GM21717 (cell line): Measurements from ENCODE around the gene DMD.
"Not testable (repeated sequence)": the region's sequence is repeated elsewhere in the genome, so short reads cannot be mapped to it uniquely, and the experiment has no call there.

ENCODE experiments used
- ATAC-seq: cut with Tn5 transposase; IDR thresholded peaks from one replicate; pipeline ENCODE4 v1.9.1; 2021; ENCODE audit warnings: mild to moderate bottlenecking, moderate library complexity; ENCODE audit not compliant: unreplicated experiment

Gene DMD

GRCh38 chrX:32087663-32088062, 1123.7 kb downstream of the DMD start:
- no peak for ATAC-seq

- ATAC-seq = no peak
Measured at GRCh38 chrX:32084757-32085156, 1126.6 kb downstream of the DMD start.

- ATAC-seq = no peak
Measured at GRCh38 chrX:32048285-32048684, 1163.1 kb downstream of the DMD start.

DNA sequence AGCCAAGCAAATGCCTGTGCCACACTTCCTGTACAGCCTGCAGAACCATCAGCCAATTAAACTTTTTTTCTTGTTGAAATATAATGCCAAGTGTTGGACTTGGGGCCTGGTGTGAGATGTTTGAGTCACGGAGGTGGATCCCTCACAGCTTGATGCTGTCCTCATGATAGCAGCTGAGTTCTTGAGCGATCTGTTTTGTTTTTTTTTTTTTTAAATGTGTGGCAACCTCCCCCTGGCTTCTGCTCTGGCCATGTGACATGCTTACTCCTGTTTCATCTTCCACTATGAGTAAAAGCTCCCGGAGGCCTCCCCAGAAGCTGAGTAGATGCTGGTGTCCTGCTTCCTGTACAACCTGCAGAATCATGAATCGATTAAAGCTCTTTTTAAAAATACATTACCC, 1166.2 kb downstream of the DMD start:
- ATAC-seq = no peak

- no peak for ATAC-seq
Measured at GRCh38 chrX:32041181-32041580, 1170.2 kb downstream of the DMD start.

DNA sequence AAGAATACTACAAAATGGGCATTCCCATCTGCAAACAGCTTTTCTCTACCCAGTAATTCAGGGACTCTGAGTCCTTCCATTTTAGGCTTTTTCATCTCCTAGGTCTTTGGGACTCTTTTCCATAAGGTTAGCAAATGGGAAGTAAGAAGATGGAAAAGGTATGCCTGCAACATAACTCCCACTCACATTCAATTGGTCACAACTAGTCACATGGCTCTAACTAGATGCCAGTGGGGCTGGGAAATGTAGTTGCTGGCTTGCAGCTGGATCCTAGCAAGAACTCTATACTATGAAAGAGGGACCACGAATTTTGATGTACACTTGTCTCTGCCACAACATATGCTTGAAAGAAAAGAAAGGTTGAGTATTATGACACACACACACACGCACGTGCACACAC, 1184.6 kb downstream of the DMD start:
- no peak for ATAC-seq

DNA sequence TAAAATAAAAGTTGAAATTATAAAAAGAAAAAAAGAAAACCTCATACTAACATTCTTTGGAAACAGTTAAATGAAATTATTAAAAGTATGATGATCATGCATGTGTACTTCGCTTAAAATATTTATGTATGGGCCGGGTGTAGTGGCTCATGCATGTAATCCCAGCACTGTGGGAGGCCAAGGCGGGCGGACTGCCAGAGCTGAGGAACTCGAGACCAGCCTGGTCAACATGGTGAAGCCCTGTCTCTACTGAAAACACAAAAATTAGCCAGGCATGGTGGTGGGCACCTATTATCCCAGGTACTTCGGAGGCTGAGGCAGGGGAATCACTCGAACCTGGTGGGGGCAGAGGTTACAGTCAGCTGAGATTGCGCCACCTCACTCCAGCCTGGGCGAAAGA, 1187.3 kb downstream of the DMD start:
- no peak for ATAC-seq

- ATAC-seq = no peak
Measured at GRCh38 chrX:32016195-32016594, 1195.2 kb downstream of the DMD start.

- ATAC-seq = no peak
Measured at GRCh38 chrX:32010948-32011347, 1200.4 kb downstream of the DMD start.

- ATAC-seq = no peak
Measured at GRCh38 chrX:32010212-32010611, 1201.1 kb downstream of the DMD start.

DNA sequence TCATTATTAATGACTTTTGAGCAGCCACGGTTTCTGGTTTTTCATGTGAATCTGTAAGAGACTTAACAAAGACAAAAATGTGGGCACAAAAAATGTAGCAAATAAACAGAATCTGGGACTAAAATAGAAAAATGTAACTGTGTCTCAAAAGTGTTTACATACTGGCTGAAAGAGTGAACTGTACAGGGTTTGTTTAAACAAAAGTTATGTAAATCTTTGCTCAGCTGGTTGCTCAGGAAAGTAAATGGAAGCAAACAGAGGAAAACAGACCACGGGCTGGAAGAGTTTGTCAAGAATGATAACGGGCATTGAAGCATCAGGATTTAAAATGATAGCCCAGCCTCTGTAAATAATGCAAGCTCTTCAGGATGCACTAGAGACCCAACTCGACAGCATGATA, 1217.7 kb downstream of the DMD start:
- ATAC-seq = no peak

GRCh38 chrX:31988975-31989374, 1222.4 kb downstream of the DMD start:
- no peak for ATAC-seq

GRCh38 chrX:31981546-31982062, 1229.7 kb downstream of the DMD start:
- ATAC-seq = no peak

DNA sequence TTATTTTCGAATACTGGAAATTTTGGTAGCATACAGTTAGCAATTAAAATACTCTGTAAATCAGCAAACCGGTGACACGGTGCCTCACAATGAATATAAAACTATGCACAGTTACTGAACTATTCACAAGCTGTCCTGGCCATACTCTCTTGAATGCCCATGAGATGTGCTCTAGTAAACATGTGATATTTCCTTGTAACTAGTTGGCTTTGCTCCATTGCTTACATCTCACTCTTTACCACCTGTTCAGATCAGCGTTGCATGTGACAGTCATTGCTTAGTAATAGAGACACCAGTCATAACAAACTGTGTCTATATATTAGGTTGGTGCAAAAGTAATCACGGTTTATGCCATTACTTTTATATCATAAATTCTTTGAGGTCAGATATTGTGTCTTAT, 1241.6 kb downstream of the DMD start:
- ATAC-seq = no peak

DNA sequence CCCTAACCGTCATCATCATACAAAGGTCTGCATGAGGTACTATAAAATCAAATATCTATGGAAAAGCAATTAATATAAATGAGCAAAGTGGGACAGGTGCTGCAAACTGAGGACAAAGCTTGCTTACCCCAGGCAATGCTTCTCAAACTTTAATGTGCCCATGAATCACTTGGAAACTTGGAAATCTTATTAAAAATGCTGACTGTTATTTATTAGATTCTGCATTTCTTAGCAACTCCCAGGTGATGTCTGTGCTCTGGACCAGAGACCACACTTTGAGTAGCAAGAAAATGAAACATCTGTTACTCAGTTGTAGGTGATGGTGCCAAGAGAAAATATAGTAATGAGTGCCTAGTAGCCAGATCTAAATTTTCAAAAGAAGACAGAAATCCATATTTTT, 1249.1 kb downstream of the DMD start:
- ATAC-seq = no peak

DNA sequence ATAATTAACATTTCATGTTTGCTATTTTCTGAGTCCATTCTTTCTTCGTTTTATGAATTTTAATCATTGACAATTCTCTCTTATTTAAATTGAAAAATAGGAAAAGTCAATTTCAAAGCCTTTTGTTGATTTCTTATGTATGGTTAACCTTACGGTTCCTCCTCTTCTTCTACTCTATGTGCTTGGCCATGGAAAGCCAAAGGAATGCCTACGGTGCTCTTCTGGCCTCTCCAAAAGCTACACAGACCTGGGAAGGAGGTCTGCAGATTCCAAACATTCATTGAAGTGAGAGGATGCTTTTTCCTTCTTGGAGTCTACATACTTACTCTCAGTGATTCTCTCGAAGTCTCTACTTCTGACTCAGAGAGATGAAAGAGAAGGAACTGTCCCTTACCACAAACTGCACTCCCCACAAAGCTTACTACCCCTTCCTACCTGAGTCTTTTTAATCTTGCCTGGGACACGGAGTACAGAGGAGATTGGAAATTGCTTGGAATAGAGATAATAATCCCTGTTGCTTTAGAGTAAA, 1276.4 kb downstream of the DMD start:
- no peak for ATAC-seq

DNA sequence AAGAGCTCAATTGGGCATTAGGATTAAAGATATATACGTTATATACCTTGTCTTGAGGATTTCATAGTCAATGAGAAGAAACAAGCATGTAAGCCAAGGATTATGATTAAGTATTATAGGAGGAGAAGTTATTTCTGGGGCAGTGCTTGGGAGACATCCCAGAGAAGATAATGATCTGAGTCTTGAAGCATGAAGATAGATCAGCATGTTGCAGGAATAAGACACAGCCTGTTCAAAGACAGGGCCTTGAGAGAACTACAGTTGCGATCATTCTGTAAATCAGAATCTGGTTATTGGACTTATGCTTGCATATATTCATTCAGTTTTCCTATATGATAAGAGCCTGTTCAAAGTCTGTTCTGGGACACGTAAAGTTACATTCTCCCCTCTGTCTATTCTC, 1277.3 kb downstream of the DMD start:
- ATAC-seq = no peak

DNA sequence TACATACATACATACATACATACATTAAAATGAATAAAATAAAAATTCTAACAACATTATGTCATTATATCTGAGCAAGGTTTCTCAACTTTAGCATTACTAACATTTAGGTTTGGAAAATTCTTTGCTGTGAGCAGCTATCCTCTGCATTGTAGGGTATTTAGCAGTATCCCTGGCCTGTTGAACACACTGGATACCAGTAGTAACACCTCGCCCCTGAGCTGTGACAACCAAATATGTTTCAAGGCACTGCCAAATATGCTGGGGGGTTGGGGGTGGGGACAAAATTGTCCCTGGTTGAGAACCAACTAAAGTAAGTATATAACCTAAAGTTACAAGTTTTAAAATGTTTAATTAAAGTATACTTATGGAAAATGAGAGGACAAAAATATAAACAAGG, 1278.6 kb downstream of the DMD start:
- ATAC-seq = no peak

- not testable (repeated sequence) for ATAC-seq
Measured at GRCh38 chrX:31932320-31932719, 1279.0 kb downstream of the DMD start.

DNA sequence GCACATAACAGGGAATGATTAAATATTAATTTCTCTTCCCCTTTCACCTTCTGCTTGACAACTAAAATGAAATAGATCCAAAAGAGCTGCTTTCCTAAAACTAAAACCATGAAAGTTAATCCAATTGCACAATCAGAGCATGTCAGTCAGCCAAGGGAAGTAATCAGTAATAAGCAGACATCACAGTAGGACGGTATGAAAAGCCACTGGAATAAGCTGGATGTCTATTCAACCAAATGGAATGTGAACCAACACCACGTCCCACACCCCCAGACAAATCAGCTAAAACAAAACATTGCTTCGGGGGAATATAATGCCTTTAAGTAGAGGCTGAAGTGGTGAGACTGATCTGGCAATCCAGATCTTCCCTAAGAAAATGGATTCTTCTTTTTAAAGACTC, 1280.1 kb downstream of the DMD start:
- no peak for ATAC-seq

GRCh38 chrX:31929366-31929765, 1282.0 kb downstream of the DMD start:
- no peak for ATAC-seq

- ATAC-seq = no peak
Measured at GRCh38 chrX:31921236-31921635, 1290.1 kb downstream of the DMD start.

GRCh38 chrX:31909850-31910572, 1301.3 kb downstream of the DMD start:
- ATAC-seq = no peak
